ENCODE data around the gene PSMB2.
"Not testable (repeated sequence)": the region's sequence is repeated elsewhere in the genome, so short reads cannot be mapped to it uniquely, and the experiment has no call there.

The PSMB2 gene

GRCh38 chr1:35587736-35588135 lies 53.6 kb downstream of the PSMB2 start:
- Histone ChIP-seq H3K36me3 (ENCODE audit: control insufficient read depth in 1 of 2, insufficient read depth in 2 of 2, low read length in 2 of 2) (peaks cover 0 to 6% of the 10 kb centered on the region in 2 donors), H3K9me3 (ENCODE audit: control insufficient read depth in 1 of 2, low read length in 2 of 2) (no peaks in the 10 kb centered on the region), H3K27ac (ENCODE audit: low read depth, low read length) (no peak overlapping the region), H3K4me3 (ENCODE audit: low read depth in 1 of 2, low read length in 2 of 2) (no peak overlapping the region), H3K27me3 (ENCODE audit: control insufficient read depth in 1 of 2, insufficient read depth in 2 of 2, low read length in 2 of 2) (no peaks in the 10 kb centered on the region), H3K4me1 (ENCODE audit: control insufficient read depth in 1 of 2, insufficient read depth in 2 of 2, low read length in 2 of 2) (peaks cover 0 to 1% of the 10 kb centered on the region in 2 donors), H3K9ac (ENCODE audit: low read depth in 1 of 2, low read length in 2 of 2) (no peak overlapping the region)

DNA sequence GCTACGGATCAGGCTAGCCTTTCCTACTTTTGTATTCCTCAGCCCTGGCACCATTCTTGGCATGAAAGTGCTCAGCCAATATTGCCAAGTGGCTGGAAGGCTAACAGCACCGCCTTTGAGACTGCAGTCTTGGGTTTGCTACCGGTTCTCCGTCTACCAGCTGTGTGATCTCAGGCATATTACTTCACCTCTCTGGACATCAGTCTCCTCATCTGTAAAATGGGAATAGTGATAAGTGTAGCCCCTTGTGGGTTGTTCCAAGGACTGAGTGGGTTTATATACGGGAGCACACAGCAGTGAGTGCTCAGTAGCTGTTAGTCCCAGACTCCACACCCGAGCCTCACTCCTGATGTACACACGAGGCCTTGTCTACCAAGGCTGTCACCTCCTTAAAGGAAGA lies 54.5 kb downstream of the PSMB2 start:
- H3K9ac ChIP-seq (ENCODE audit: low read depth in 1 of 2, low read length in 2 of 2): no peak overlapping the region
- H3K27me3 ChIP-seq (ENCODE audit: control insufficient read depth in 1 of 2, insufficient read depth in 2 of 2, low read length in 2 of 2): no peaks in the 10 kb centered on the region
- no peak overlapping the region for H3K27ac ChIP-seq (ENCODE audit: low read depth, low read length)
- peaks cover 0 to 6% of the 10 kb centered on the region in 2 donors for H3K36me3 ChIP-seq (ENCODE audit: control insufficient read depth in 1 of 2, insufficient read depth in 2 of 2, low read length in 2 of 2)
- no peaks in the 10 kb centered on the region for H3K9me3 ChIP-seq (ENCODE audit: control insufficient read depth in 1 of 2, low read length in 2 of 2)
- no peak overlapping the region for H3K4me3 ChIP-seq (ENCODE audit: low read depth in 1 of 2, low read length in 2 of 2)
- H3K4me1 ChIP-seq (ENCODE audit: control insufficient read depth in 1 of 2, insufficient read depth in 2 of 2, low read length in 2 of 2): no peaks in the 10 kb centered on the region

DNA sequence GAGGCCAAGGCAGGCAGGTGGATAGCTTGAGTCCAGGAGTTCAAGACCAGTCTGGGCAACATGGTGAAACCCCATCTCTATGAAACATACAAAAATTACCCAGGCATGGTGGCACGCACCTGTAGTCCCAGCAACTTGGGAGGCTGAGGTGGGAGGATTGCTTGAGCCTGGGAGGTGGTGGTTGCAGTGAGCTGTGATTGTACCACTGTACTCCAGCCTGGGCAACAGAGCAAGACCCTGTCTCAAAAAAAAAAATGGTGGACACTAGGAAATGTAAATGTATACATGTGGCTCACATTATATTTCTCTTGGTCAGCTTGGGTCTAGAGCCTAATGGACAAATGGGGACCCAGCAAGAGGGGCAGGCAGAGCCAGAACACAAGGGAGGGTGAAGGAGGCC lies 55.5 kb downstream of the PSMB2 start:
- not testable (repeated sequence) for H3K27ac ChIP-seq (ENCODE audit: low read depth, low read length); H3K27me3 ChIP-seq (ENCODE audit: control insufficient read depth in 1 of 2, insufficient read depth in 2 of 2, low read length in 2 of 2); H3K36me3 ChIP-seq (ENCODE audit: control insufficient read depth in 1 of 2, insufficient read depth in 2 of 2, low read length in 2 of 2); H3K4me3 ChIP-seq (ENCODE audit: low read depth in 1 of 2, low read length in 2 of 2); H3K4me1 ChIP-seq (ENCODE audit: control insufficient read depth in 1 of 2, insufficient read depth in 2 of 2, low read length in 2 of 2); H3K9me3 ChIP-seq (ENCODE audit: control insufficient read depth in 1 of 2, low read length in 2 of 2); H3K9ac ChIP-seq (ENCODE audit: low read depth in 1 of 2, low read length in 2 of 2)

DNA sequence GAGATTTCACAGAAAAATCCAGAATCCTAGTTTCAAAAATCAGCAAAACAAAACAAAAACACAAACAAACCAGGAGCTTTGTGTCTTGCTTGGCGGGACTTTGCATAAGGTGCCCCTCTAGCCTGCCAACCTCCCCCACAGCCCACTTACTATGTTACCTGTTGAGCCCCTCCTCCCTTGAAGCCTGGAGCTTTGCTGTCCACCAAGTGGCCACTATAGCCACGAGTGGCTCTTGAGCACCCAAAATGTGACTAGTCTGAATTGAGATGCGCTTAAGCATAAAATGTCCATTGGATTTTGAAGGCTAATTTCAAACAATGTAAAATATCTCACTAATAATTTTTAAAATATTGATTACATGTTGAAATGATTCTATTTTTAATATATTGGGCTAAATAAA lies 56.0 kb downstream of the PSMB2 start:
- H3K36me3 ChIP-seq (ENCODE audit: control insufficient read depth in 1 of 2, insufficient read depth in 2 of 2, low read length in 2 of 2): no peaks in the 10 kb centered on the region
- no peak overlapping the region for H3K27ac ChIP-seq (ENCODE audit: low read depth, low read length)
- H3K9me3 ChIP-seq (ENCODE audit: control insufficient read depth in 1 of 2, low read length in 2 of 2): no peaks in the 10 kb centered on the region

DNA sequence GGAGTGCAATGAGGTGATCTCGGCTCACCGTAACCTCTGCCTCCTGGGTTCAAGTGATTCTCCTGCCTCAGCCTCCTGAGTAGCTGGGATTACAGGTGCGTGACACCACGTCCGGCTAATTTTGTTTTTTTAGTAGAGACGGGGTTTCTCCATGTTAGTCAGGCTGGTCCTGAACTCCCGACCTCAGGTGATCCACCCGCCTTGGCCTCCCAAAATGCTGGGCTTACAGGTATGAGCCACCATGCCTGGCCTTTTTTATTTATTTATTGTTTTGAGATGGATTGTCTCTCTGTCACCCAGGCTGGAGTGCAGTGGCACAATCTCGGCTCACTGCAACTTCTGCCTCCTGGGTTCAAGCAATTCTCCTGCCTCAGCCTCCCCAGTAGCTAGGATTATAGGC lies 59.7 kb downstream of the PSMB2 start:
- peaks cover 5 to 15% of the 10 kb centered on the region in 2 donors for H3K4me1 ChIP-seq (ENCODE audit: control insufficient read depth in 1 of 2, insufficient read depth in 2 of 2, low read length in 2 of 2)
- not testable (repeated sequence) for H3K9ac ChIP-seq (ENCODE audit: low read depth in 1 of 2, low read length in 2 of 2); H3K36me3 ChIP-seq (ENCODE audit: control insufficient read depth in 1 of 2, insufficient read depth in 2 of 2, low read length in 2 of 2); H3K9me3 ChIP-seq (ENCODE audit: control insufficient read depth in 1 of 2, low read length in 2 of 2); H3K27me3 ChIP-seq (ENCODE audit: control insufficient read depth in 1 of 2, insufficient read depth in 2 of 2, low read length in 2 of 2); H3K4me3 ChIP-seq (ENCODE audit: low read depth in 1 of 2, low read length in 2 of 2); H3K27ac ChIP-seq (ENCODE audit: low read depth, low read length)

More for the DNA sequence above, 56.0 kb downstream of the PSMB2 start:
- Histone ChIP-seq H3K27me3 (ENCODE audit: control insufficient read depth in 1 of 2, insufficient read depth in 2 of 2, low read length in 2 of 2) (no peaks in the 10 kb centered on the region), H3K9ac (ENCODE audit: low read depth in 1 of 2, low read length in 2 of 2) (no peak overlapping the region), H3K4me3 (ENCODE audit: low read depth in 1 of 2, low read length in 2 of 2) (no peak overlapping the region), H3K4me1 (ENCODE audit: control insufficient read depth in 1 of 2, insufficient read depth in 2 of 2, low read length in 2 of 2) (no peaks in the 10 kb centered on the region)

- Histone ChIP-seq H3K27ac (ENCODE audit: low read depth, low read length) (no peak overlapping the region), H3K4me3 (ENCODE audit: low read depth in 1 of 2, low read length in 2 of 2) (no peak overlapping the region), H3K4me1 (ENCODE audit: control insufficient read depth in 1 of 2, insufficient read depth in 2 of 2, low read length in 2 of 2) (peaks cover 5 to 15% of the 10 kb centered on the region in 2 donors), H3K9ac (ENCODE audit: low read depth in 1 of 2, low read length in 2 of 2) (no peak overlapping the region), H3K9me3 (ENCODE audit: control insufficient read depth in 1 of 2, low read length in 2 of 2) (no peaks in the 10 kb centered on the region), H3K36me3 (ENCODE audit: control insufficient read depth in 1 of 2, insufficient read depth in 2 of 2, low read length in 2 of 2) (no peaks in the 10 kb centered on the region), H3K27me3 (ENCODE audit: control insufficient read depth in 1 of 2, insufficient read depth in 2 of 2, low read length in 2 of 2) (peaks cover 6 to 7% of the 10 kb centered on the region in 2 donors)
These were observed 60.4 kb downstream of the PSMB2 start for GRCh38 chr1:35580949-35581388.

DNA sequence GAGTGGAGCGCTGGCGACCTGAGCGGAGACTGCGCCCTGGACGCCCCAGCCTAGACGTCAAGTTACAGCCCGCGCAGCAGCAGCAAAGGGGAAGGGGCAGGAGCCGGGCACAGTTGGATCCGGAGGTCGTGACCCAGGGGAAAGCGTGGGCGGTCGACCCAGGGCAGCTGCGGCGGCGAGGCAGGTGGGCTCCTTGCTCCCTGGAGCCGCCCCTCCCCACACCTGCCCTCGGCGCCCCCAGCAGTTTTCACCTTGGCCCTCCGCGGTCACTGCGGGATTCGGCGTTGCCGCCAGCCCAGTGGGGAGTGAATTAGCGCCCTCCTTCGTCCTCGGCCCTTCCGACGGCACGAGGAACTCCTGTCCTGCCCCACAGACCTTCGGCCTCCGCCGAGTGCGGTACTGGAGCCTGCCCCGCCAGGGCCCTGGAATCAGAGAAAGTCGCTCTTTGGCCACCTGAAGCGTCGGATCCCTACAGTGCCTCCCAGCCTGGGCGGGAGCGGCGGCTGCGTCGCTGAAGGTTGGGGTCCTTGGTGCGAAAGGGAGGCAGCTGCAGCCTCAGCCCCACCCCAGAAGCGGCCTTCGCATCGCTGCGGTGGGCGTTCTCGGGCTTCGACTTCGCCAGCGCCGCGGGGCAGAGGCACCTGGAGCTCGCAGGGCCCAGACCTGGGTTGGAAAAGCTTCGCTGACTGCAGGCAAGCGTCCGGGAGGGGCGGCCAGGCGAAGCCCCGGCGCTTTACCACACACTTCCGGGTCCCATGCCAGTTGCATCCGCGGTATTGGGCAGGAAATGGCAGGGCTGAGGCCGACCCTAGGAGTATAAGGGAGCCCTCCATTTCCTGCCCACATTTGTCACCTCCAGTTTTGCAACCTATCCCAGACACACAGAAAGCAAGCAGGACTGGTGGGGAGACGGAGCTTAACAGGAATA lies 64.0 kb downstream of the PSMB2 start:
- peak overlapping the region; percentile 30 to 66 for H3K9ac ChIP-seq (ENCODE audit: low read depth in 1 of 2, low read length in 2 of 2)
- no peak overlapping the region for H3K27ac ChIP-seq (ENCODE audit: low read depth, low read length)
- peak overlapping the region; percentile 72 to 73 for H3K4me3 ChIP-seq (ENCODE audit: low read depth in 1 of 2, low read length in 2 of 2)
- H3K4me1 ChIP-seq (ENCODE audit: control insufficient read depth in 1 of 2, insufficient read depth in 2 of 2, low read length in 2 of 2): peaks cover 15 to 21% of the 10 kb centered on the region in 2 donors
- peaks cover 22 to 30% of the 10 kb centered on the region in 2 donors for H3K27me3 ChIP-seq (ENCODE audit: control insufficient read depth in 1 of 2, insufficient read depth in 2 of 2, low read length in 2 of 2)
- no peaks in the 10 kb centered on the region for H3K9me3 ChIP-seq (ENCODE audit: control insufficient read depth in 1 of 2, low read length in 2 of 2)
- H3K36me3 ChIP-seq (ENCODE audit: control insufficient read depth in 1 of 2, insufficient read depth in 2 of 2, low read length in 2 of 2): no peaks in the 10 kb centered on the region

DNA sequence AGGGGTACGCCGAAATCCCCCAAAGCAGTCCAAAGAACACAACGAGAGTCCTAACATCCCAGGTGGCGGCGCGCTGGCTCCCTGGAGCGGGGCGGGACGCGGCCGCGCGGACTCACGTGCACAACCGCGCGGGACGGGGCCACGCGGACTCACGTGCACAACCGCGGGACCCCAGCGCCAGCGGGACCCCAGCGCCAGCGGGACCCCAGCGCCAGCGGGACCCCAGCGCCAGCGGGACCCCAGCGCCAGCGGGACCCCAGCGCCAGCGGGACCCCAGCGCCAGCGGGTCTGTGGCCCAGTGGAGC lies 64.6 kb downstream of the PSMB2 start:
- not testable (repeated sequence) for H3K9me3 ChIP-seq (ENCODE audit: control insufficient read depth in 1 of 2, low read length in 2 of 2); H3K4me3 ChIP-seq (ENCODE audit: low read depth in 1 of 2, low read length in 2 of 2); H3K36me3 ChIP-seq (ENCODE audit: control insufficient read depth in 1 of 2, insufficient read depth in 2 of 2, low read length in 2 of 2); H3K27ac ChIP-seq (ENCODE audit: low read depth, low read length); H3K9ac ChIP-seq (ENCODE audit: low read depth in 1 of 2, low read length in 2 of 2)
- H3K27me3 ChIP-seq (ENCODE audit: control insufficient read depth in 1 of 2, insufficient read depth in 2 of 2, low read length in 2 of 2): peaks cover 28 to 36% of the 10 kb centered on the region in 2 donors
- peaks cover 15 to 21% of the 10 kb centered on the region in 2 donors for H3K4me1 ChIP-seq (ENCODE audit: control insufficient read depth in 1 of 2, insufficient read depth in 2 of 2, low read length in 2 of 2)

GRCh38 chr1:35576061-35576765 lies 65.1 kb downstream of the PSMB2 start:
- Histone ChIP-seq H3K4me3 (ENCODE audit: low read depth in 1 of 2, low read length in 2 of 2) (no peak overlapping the region), H3K27ac (ENCODE audit: low read depth, low read length) (no peak overlapping the region), H3K27me3 (ENCODE audit: control insufficient read depth in 1 of 2, insufficient read depth in 2 of 2, low read length in 2 of 2) (peaks cover 33 to 41% of the 10 kb centered on the region in 2 donors)

GRCh38 chr1:35575416-35575958 lies 65.8 kb downstream of the PSMB2 start:
- Histone ChIP-seq H3K36me3 (ENCODE audit: control insufficient read depth in 1 of 2, insufficient read depth in 2 of 2, low read length in 2 of 2) (no peaks in the 10 kb centered on the region), H3K9ac (ENCODE audit: low read depth in 1 of 2, low read length in 2 of 2) (no peak overlapping the region), H3K27ac (ENCODE audit: low read depth, low read length) (no peak overlapping the region), H3K27me3 (ENCODE audit: control insufficient read depth in 1 of 2, insufficient read depth in 2 of 2, low read length in 2 of 2) (peaks cover 35 to 44% of the 10 kb centered on the region in 2 donors), H3K4me1 (ENCODE audit: control insufficient read depth in 1 of 2, insufficient read depth in 2 of 2, low read length in 2 of 2) (peaks cover 15 to 21% of the 10 kb centered on the region in 2 donors), H3K4me3 (ENCODE audit: low read depth in 1 of 2, low read length in 2 of 2) (no peak overlapping the region), H3K9me3 (ENCODE audit: control insufficient read depth in 1 of 2, low read length in 2 of 2) (no peaks in the 10 kb centered on the region)

More at GRCh38 chr1:35576061-35576765, 65.1 kb downstream of the PSMB2 start:
- no peaks in the 10 kb centered on the region for H3K36me3 ChIP-seq (ENCODE audit: control insufficient read depth in 1 of 2, insufficient read depth in 2 of 2, low read length in 2 of 2)
- H3K9me3 ChIP-seq (ENCODE audit: control insufficient read depth in 1 of 2, low read length in 2 of 2): no peaks in the 10 kb centered on the region
- peaks cover 15 to 21% of the 10 kb centered on the region in 2 donors for H3K4me1 ChIP-seq (ENCODE audit: control insufficient read depth in 1 of 2, insufficient read depth in 2 of 2, low read length in 2 of 2)
- no peak overlapping the region for H3K9ac ChIP-seq (ENCODE audit: low read depth in 1 of 2, low read length in 2 of 2)

Data from duodenal mucosa (tissue), 2 donors.